Ascending aorta (tissue), 2 donors: ENCODE results near the gene ZBED4. TPM values are rescaled to one million over a fixed set of nuclear protein-coding genes. Genes with fewer than 3 reads are reported as not detected.

Source experiments
- DNase-seq, 2 donors: peaks; one replicate each; pipeline ENCODE4 v3.0.0-alpha.2; 2019; ENCODE audit warnings: low spot score in 2 of 2
- H3K27ac ChIP-seq, 2 donors: fragments of 200-600 bp; sonication (generic); one replicate each; pipeline ENCODE4 v1.5.1; 2016 to 2017; ENCODE audit warnings: mild to moderate bottlenecking in 1 of 2
- H3K27me3 ChIP-seq: fragments of 200-600 bp; sonication (generic); one replicate; pipeline ENCODE4 v1.5.1; 2017
- H3K36me3 ChIP-seq, 2 donors: fragments of 200-600 bp; sonication (generic); one replicate each; pipeline ENCODE4 v1.5.1; 2016
- H3K4me1 ChIP-seq, 2 donors: fragments of 200-600 bp; sonication (generic); one replicate each; pipeline ENCODE4 v1.5.1; 2016 to 2017; ENCODE audit warnings: mild to moderate bottlenecking in 1 of 2
- H3K4me3 ChIP-seq, 2 donors: fragments of 200-600 bp; sonication (generic); one replicate each; pipeline ENCODE4 v1.5.1; 2016 to 2017; ENCODE audit warnings: mild to moderate bottlenecking in 1 of 2
- H3K9me3 ChIP-seq, 2 donors: fragments of 200-600 bp; sonication (generic); one replicate each; pipeline ENCODE4 v1.5.1; 2016
- CTCF ChIP-seq, 3 experiments: fragments of 200-600 bp in 2 of 3; fragments of 450-650 bp in 1 of 3; sonication (generic) in 2 of 3; IDR thresholded peaks; one replicate each; pipeline ENCODE4 v1.5.1; 2016 to 2019; ENCODE audit warnings: antibody characterized with exemption in 3 of 3, mild to moderate bottlenecking in 1 of 3, moderate library complexity in 1 of 3
- intact Hi-C: fragments of 100-400 bp; cut with DNase I; formaldehyde crosslinking; loops from one replicate; pipeline ENCODE4 v1.15.1; 2023
- total RNA-seq: library from RNA; depleted of rRNA; stranded (reverse); fragments of >200 nt; gene quantifications from one replicate; pipeline ENCODE4 v1.1.0, GENCODE V29; 2016

The ZBED4 gene
- total RNA-seq, 1 donor from 2014 or later = 10.1 TPM

- no peak for DNase-seq
- Histone ChIP-seq H3K27ac (no peak overlapping the region), H3K4me3 (no peak overlapping the region), H3K27me3 (no peaks in the 10 kb centered on the region), H3K36me3 (peaks cover 45 to 62% of the 10 kb centered on the region in 2 donors), H3K4me1 (no peaks in the 10 kb centered on the region), H3K9me3 (no peaks in the 10 kb centered on the region)
- no peak for TF ChIP-seq CTCF (IDR thresholded peaks at IDR 0.05)
- intact Hi-C loops = no loop called here
Observed at GRCh38 chr22:49910229-49911155, 56.8 kb downstream of the ZBED4 start.

- intact Hi-C loops = no loop called here
- H3K36me3 ChIP-seq = peaks cover 42 to 51% of the 10 kb centered on the region in 2 donors
- no peaks in the 10 kb centered on the region for H3K9me3 ChIP-seq
- DNase-seq = no peak
- no peak overlapping the region for H3K27ac ChIP-seq
- H3K27me3 ChIP-seq = no peaks in the 10 kb centered on the region
- TF ChIP-seq CTCF (IDR thresholded peaks at IDR 0.05) = no peak
- H3K4me1 ChIP-seq = no peaks in the 10 kb centered on the region
- no peak overlapping the region for H3K4me3 ChIP-seq
Observed at GRCh38 chr22:49911881-49912625, 58.4 kb downstream of the ZBED4 start.

GRCh38 chr22:49913026-49913425, 59.4 kb downstream of the ZBED4 start:
- H3K9me3 ChIP-seq = no peaks in the 10 kb centered on the region
- intact Hi-C loops = no loop called here
- no peak for TF ChIP-seq CTCF (IDR thresholded peaks at IDR 0.05)
- peaks cover 0 to 6% of the 10 kb centered on the region in 2 donors for H3K4me1 ChIP-seq
- no peaks in the 10 kb centered on the region for H3K27me3 ChIP-seq
- no peak for DNase-seq
- no peak overlapping the region for H3K4me3 ChIP-seq
- H3K27ac ChIP-seq = no peak overlapping the region
- H3K36me3 ChIP-seq = peaks cover 32 to 41% of the 10 kb centered on the region in 2 donors

GRCh38 chr22:49913446-49913845, 59.8 kb downstream of the ZBED4 start:
- Histone ChIP-seq H3K9me3 (no peaks in the 10 kb centered on the region), H3K4me3 (no peak overlapping the region), H3K4me1 (peaks cover 0 to 6% of the 10 kb centered on the region in 2 donors), H3K27me3 (no peaks in the 10 kb centered on the region), H3K27ac (no peak overlapping the region), H3K36me3 (peaks cover 32 to 38% of the 10 kb centered on the region in 2 donors)
- TF ChIP-seq CTCF (IDR thresholded peaks at IDR 0.05) = no peak
- intact Hi-C loops = no loop called here
- no peak for DNase-seq

GRCh38 chr22:49914256-49914655, 60.6 kb downstream of the ZBED4 start:
- no peak overlapping the region for H3K4me3 ChIP-seq
- intact Hi-C loops = no loop called here
- H3K27me3 ChIP-seq = no peaks in the 10 kb centered on the region
- no peaks in the 10 kb centered on the region for H3K9me3 ChIP-seq
- no peak for TF ChIP-seq CTCF (IDR thresholded peaks at IDR 0.05)
- H3K4me1 ChIP-seq = peaks cover 0 to 9% of the 10 kb centered on the region in 2 donors
- H3K27ac ChIP-seq = no peak overlapping the region
- DNase-seq = peak in 1 of 2 donors; percentile 60
- peaks cover 27 to 31% of the 10 kb centered on the region in 2 donors for H3K36me3 ChIP-seq
